Aorta (tissue), 5 donors: ENCODE results near the gene NAMPT. TPM values are rescaled to one million over a fixed set of nuclear protein-coding genes. Genes with fewer than 3 reads are reported as not detected.
"Not testable (repeated sequence)": the region's sequence is repeated elsewhere in the genome, so short reads cannot be mapped to it uniquely, and the experiment has no call there.

Experiments
- ATAC-seq: fragments of 200-7000 bp; cut with Tn5 transposase; one replicate; pipeline ENCODE4 v1.9.1; 2022; ENCODE audit warnings: moderate library complexity; ENCODE audit not compliant: low FRiP score
- DNase-seq, 2 donors: peaks; one replicate each; pipeline ENCODE4 v3.0.0-alpha.2; 2020
- H3K27ac ChIP-seq, 2 donors: one replicate each; pipeline ENCODE4 v1.5.1; 2013; ENCODE audit warnings: low read length in 2 of 2, mild to moderate bottlenecking in 2 of 2, moderate library complexity in 2 of 2, control low read depth in 1 of 2, inconsistent platforms in 1 of 2, low read depth in 1 of 2
- H3K27me3 ChIP-seq, 2 donors: one replicate each; pipeline ENCODE4 v1.6.1; 2013; ENCODE audit warnings: control low read depth in 1 of 2, low read length in 1 of 2, mild to moderate bottlenecking in 1 of 2, moderate library complexity in 1 of 2; ENCODE audit not compliant: insufficient read depth in 2 of 2, control insufficient read depth in 1 of 2
- H3K36me3 ChIP-seq, 2 donors: one replicate each; pipeline ENCODE4 v1.6.1; 2013; ENCODE audit warnings: control low read depth in 1 of 2, low read length in 1 of 2, mild to moderate bottlenecking in 1 of 2; ENCODE audit not compliant: insufficient read depth in 2 of 2, control insufficient read depth in 1 of 2
- H3K4me1 ChIP-seq, 2 donors: one replicate each; pipeline ENCODE4 v1.6.1; 2013; ENCODE audit warnings: low read length in 2 of 2, control low read depth in 1 of 2, mild to moderate bottlenecking in 1 of 2, moderate library complexity in 1 of 2; ENCODE audit not compliant: insufficient read depth in 2 of 2, control insufficient read depth in 1 of 2
- H3K4me3 ChIP-seq, 2 donors: one replicate each; pipeline ENCODE4 v1.5.1; 2013; ENCODE audit warnings: low read length in 2 of 2, control low read depth in 1 of 2, mild to moderate bottlenecking in 1 of 2
- H3K9me3 ChIP-seq: one replicate; pipeline ENCODE4 v1.6.1; 2013; ENCODE audit warnings: mild to moderate bottlenecking, low read length; ENCODE audit not compliant: control insufficient read depth
- WGBS, 2 donors: extraction: QIAGEN DNeasy Blood & Tissue Kit; methylation state at CpG; one replicate each; pipeline ENCODE4 v1.1.7; 2013; 5-methylcytosine and 5-hydroxymethylcytosine counted together
- intact Hi-C, 2 donors: fragments of 100-400 bp; cut with DNase I; formaldehyde crosslinking; loops; one replicate each; pipeline versions ENCODE4 v1.14.2 to v1.15.0; 2022
- polyA plus RNA-seq, 2 donors: library from polyadenylated mRNA; stranded (reverse); fragments of 200-250 nt; gene quantifications; one replicate each; pipeline ENCODE4 v1.2.3, GENCODE V29; 2013
- total RNA-seq, 2 donors: library from RNA; stranded (reverse); fragmentation: NEBNext Ultra II Directional; extraction: Animal tissue kit (Norgen Biotek cat#: 25700); gene quantifications; one replicate each; pipeline ENCODE4 v1.2.1, GENCODE V29; 2021
- donor health status: healthy with polysubstance abuse.
- donor health status: Bipolar disorder and iron deficiency.
- donor health status: DM: no; HTN: no; CAD: no.
- donor health status: DM: no; HTN: no; CAD: no.
- donor health status: DM: yes; HTN: yes; CAD: no.

NAMPT gene
- total and polyA plus RNA-seq, 4 donors: 36.2 to 534 (median 142) TPM

- H3K4me3 ChIP-seq: no peak overlapping the region
- intact Hi-C loops: no loop called here
- no peaks in the 10 kb centered on the region for H3K4me1 ChIP-seq
- H3K27me3 ChIP-seq: no peaks in the 10 kb centered on the region
- DNase-seq (no peak), ATAC-seq (no peak)
- no peaks in the 10 kb centered on the region for H3K9me3 ChIP-seq
- WGBS, 2 donors: 81 to 93% methylated on average over 4 of the region's 4 CpGs
- no peak overlapping the region for H3K27ac ChIP-seq
- H3K36me3 ChIP-seq: no peaks in the 10 kb centered on the region
Measured at GRCh38 chr7:106312099-106312871, 27.5 kb upstream of the NAMPT start.

GRCh38 chr7:106309362-106309761 is 24.6 kb upstream of the NAMPT start:
- Histone ChIP-seq H3K9me3 (no peaks in the 10 kb centered on the region), H3K27ac (no peak overlapping the region), H3K27me3 (no peaks in the 10 kb centered on the region), H3K4me3 (no peak overlapping the region), H3K4me1 (no peaks in the 10 kb centered on the region), H3K36me3 (no peaks in the 10 kb centered on the region)
- DNase-seq (no peak), ATAC-seq (no peak)
- intact Hi-C loops: no loop called here

GRCh38 chr7:106306256-106306655 is 21.5 kb upstream of the NAMPT start:
- Histone ChIP-seq H3K4me3 (no peak overlapping the region), H3K27me3 (no peaks in the 10 kb centered on the region), H3K27ac (no peak overlapping the region), H3K36me3 (no peaks in the 10 kb centered on the region), H3K4me1 (no peaks in the 10 kb centered on the region), H3K9me3 (peaks cover 2% of the 10 kb centered on the region)
- intact Hi-C loops: no loop called here
- no peak for DNase-seq
- no peak for ATAC-seq
- WGBS, 2 donors: 59 to 61% methylated on average over 3 of the region's 3 CpGs

- no peak for ATAC-seq
- DNase-seq: no peak
- 54 to 60% methylated on average over 3 of the region's 3 CpGs for WGBS, 2 donors
- Histone ChIP-seq H3K27me3 (no peaks in the 10 kb centered on the region), H3K27ac (no peak overlapping the region), H3K36me3 (no peaks in the 10 kb centered on the region), H3K4me1 (no peaks in the 10 kb centered on the region), H3K4me3 (no peak overlapping the region), H3K9me3 (peaks cover 2% of the 10 kb centered on the region)
- intact Hi-C loops: no loop called here
Measured at GRCh38 chr7:106305732-106306131, 20.9 kb upstream of the NAMPT start.

- H3K27ac ChIP-seq: no peak overlapping the region
- peaks cover 2% of the 10 kb centered on the region for H3K9me3 ChIP-seq
- ATAC-seq (no peak), DNase-seq (no peak)
- no peak overlapping the region for H3K4me3 ChIP-seq
- H3K36me3 ChIP-seq: no peaks in the 10 kb centered on the region
- WGBS, 2 donors: 77 to 83% methylated on average over 2 of the region's 2 CpGs
- no peaks in the 10 kb centered on the region for H3K4me1 ChIP-seq
- intact Hi-C loops: no loop called here
- no peaks in the 10 kb centered on the region for H3K27me3 ChIP-seq
Measured at GRCh38 chr7:106304568-106304967, 19.8 kb upstream of the NAMPT start.

GRCh38 chr7:106298631-106299030 is 13.8 kb upstream of the NAMPT start:
- H3K27me3 ChIP-seq, ATAC-seq, H3K4me3 ChIP-seq, H3K9me3 ChIP-seq, H3K36me3 ChIP-seq, H3K4me1 ChIP-seq, DNase-seq, intact Hi-C loops, H3K27ac ChIP-seq: not testable (repeated sequence)
- WGBS, 2 donors: 100% methylated on average over 1 of the region's 4 CpGs

- intact Hi-C loops, H3K9me3 ChIP-seq, H3K27me3 ChIP-seq, H3K4me1 ChIP-seq, ATAC-seq, H3K27ac ChIP-seq, DNase-seq, H3K4me3 ChIP-seq, H3K36me3 ChIP-seq: not testable (repeated sequence)
- WGBS, 2 donors: 84 to 89% methylated on average over 2 of the region's 4 CpGs
Measured at GRCh38 chr7:106298155-106298554, 13.4 kb upstream of the NAMPT start.

GRCh38 chr7:106294334-106294733 is 9.6 kb upstream of the NAMPT start:
- no peaks in the 10 kb centered on the region for H3K27me3 ChIP-seq
- no peak for ATAC-seq
- no peak overlapping the region for H3K4me3 ChIP-seq
- H3K36me3 ChIP-seq: no peaks in the 10 kb centered on the region
- DNase-seq: no peak
- WGBS, 2 donors: 58 to 60% methylated on average over 2 of the region's 2 CpGs
- no peak overlapping the region for H3K27ac ChIP-seq
- no peaks in the 10 kb centered on the region for H3K9me3 ChIP-seq
- no peaks in the 10 kb centered on the region for H3K4me1 ChIP-seq
- intact Hi-C loops: no loop called here

GRCh38 chr7:106291247-106291646 is 6.5 kb upstream of the NAMPT start:
- Histone ChIP-seq H3K36me3 (no peaks in the 10 kb centered on the region), H3K4me1 (no peaks in the 10 kb centered on the region), H3K27ac (no peak overlapping the region), H3K9me3 (no peaks in the 10 kb centered on the region), H3K27me3 (no peaks in the 10 kb centered on the region), H3K4me3 (no peak overlapping the region)
- no peak for ATAC-seq
- DNase-seq: no peak
- intact Hi-C loops: no loop called here
- WGBS, 2 donors: 48 to 52% methylated on average over 4 of the region's 4 CpGs
